Natural killer cell (primary cell): Measurements from ENCODE around the gene RMP24.

Source experiments
- ATAC-seq, 3 donors: fragments of 150-1000 bp in 2 of 3; fragments of 200-7000 bp in 1 of 3; cut with Tn5 transposase; 1 replicate in 1 of 3; 2 replicates in 2 of 3; pipeline ENCODE4 v1.10.0; 2021; ENCODE audit warnings: mild to moderate bottlenecking in 2 of 3, moderate library complexity in 2 of 3
- DNase-seq, 2 donors: peaks; one replicate each; pipeline versions ENCODE4 v3.0.0 to v3.0.0-alpha.2; 2013 to 2021; ENCODE audit warnings: mixed read lengths in 1 of 2
- H3K27ac ChIP-seq: one replicate; pipeline ENCODE4 v1.5.1; 2013; ENCODE audit warnings: mild to moderate bottlenecking, low read length
- H3K27me3 ChIP-seq: one replicate; pipeline ENCODE4 v1.6.1; 2013; ENCODE audit warnings: low read length; ENCODE audit not compliant: control insufficient read depth, insufficient read depth
- H3K36me3 ChIP-seq: one replicate; pipeline ENCODE4 v1.6.1; 2013; ENCODE audit warnings: low read length; ENCODE audit not compliant: control insufficient read depth, insufficient read depth
- H3K4me1 ChIP-seq: one replicate; pipeline ENCODE4 v1.6.1; 2013; ENCODE audit warnings: low read length; ENCODE audit not compliant: control insufficient read depth, insufficient read depth
- H3K4me3 ChIP-seq: one replicate; pipeline ENCODE4 v1.5.1; 2013; ENCODE audit warnings: low read length
- H3K9me3 ChIP-seq: one replicate; pipeline ENCODE4 v1.6.1; 2013; ENCODE audit warnings: low read length; ENCODE audit not compliant: control insufficient read depth, insufficient read depth
- H3K27ac Mint-ChIP-seq, 2 donors: one replicate each; pipeline ENCODE4 v1.8.0; 2022; ENCODE audit warnings: mild to moderate bottlenecking in 2 of 2, mixed read lengths in 2 of 2, moderate library complexity in 1 of 2
- H3K27me3 Mint-ChIP-seq, 2 donors: one replicate each; pipeline ENCODE4 v1.8.0; 2022; ENCODE audit warnings: low read depth in 2 of 2, mixed read lengths in 2 of 2
- H3K36me3 Mint-ChIP-seq: one replicate; pipeline ENCODE4 v1.8.0; 2022; ENCODE audit warnings: mixed read lengths
- H3K4me1 Mint-ChIP-seq, 2 donors: one replicate each; pipeline ENCODE4 v1.8.0; 2022; ENCODE audit warnings: mixed read lengths in 2 of 2
- H3K4me3 Mint-ChIP-seq: one replicate; pipeline ENCODE4 v1.8.0; 2022; ENCODE audit warnings: mild to moderate bottlenecking, moderate library complexity, mixed read lengths
- H3K9me3 Mint-ChIP-seq, 2 donors: one replicate each; pipeline ENCODE4 v1.8.0; 2022; ENCODE audit warnings: mixed read lengths in 2 of 2
- CTCF ChIP-seq: fragments of 200-600 bp; IDR thresholded peaks from one replicate; pipeline ENCODE4 v1.8.0; 2022; ENCODE audit warnings: antibody characterized with exemption
- WGBS: methylation state at CpG from one replicate; pipeline ENCODE4 v1.1.7; 2013; ENCODE audit warnings: missing lambda C conversion rate; ENCODE audit not compliant: insufficient coverage; 5-methylcytosine and 5-hydroxymethylcytosine counted together
- intact Hi-C: fragments of 100-400 bp; cut with micrococcal nuclease; formaldehyde crosslinking; loops from one replicate; pipeline ENCODE4 v1.14.2; 2022

Gene RMP24

DNA sequence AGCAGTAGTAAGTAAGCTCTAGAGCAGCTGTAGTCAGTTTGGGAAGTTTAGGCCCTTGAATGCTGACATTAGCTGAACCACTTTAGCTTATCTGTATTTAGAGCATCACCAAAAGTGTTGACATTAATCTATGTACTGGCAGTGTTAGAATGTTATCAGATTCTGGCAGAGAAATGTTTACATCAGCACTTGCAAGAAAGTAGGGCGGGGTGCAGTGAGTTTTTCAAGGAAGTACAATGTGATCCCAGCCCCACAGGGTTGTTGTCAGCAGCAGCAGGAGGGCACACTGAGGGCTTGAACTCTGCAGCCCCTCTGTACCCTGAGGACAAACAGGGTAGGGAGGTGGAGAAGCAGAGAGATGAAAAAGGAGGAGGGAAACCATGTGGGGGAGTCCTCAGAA is 35.5 kb upstream of the RMP24 start:
- WGBS = 77% methylated on average over 1 of the region's 1 CpG
- Histone ChIP-seq H3K36me3 (no peaks in the 10 kb centered on the region), H3K4me1 (no peaks in the 10 kb centered on the region), H3K9me3 (no peaks in the 10 kb centered on the region), H3K4me3 (no peak overlapping the region), H3K27me3 (no peaks in the 10 kb centered on the region), H3K27ac (no peak overlapping the region)
- intact Hi-C loops = no loop called here
- TF ChIP-seq CTCF = no peak
- Mint-ChIP-seq H3K4me1 (no peaks in the 10 kb centered on the region), H3K4me3 (no peak overlapping the region), H3K27me3 (peaks cover 5 to 24% of the 10 kb centered on the region in 2 donors), H3K27ac (no peak overlapping the region), H3K36me3 (no peaks in the 10 kb centered on the region), H3K9me3 (no peaks in the 10 kb centered on the region)
- ATAC-seq (no peak), DNase-seq (no peak)

- H3K9me3 ChIP-seq = no peaks in the 10 kb centered on the region
- no peaks in the 10 kb centered on the region for H3K9me3 Mint-ChIP-seq
- H3K27me3 ChIP-seq = no peaks in the 10 kb centered on the region
- no peak overlapping the region for H3K27ac Mint-ChIP-seq
- 93% methylated on average over 1 of the region's 1 CpG for WGBS
- no peak for ATAC-seq
- no peaks in the 10 kb centered on the region for H3K4me1 Mint-ChIP-seq
- H3K27ac ChIP-seq = no peak overlapping the region
- H3K36me3 ChIP-seq = no peaks in the 10 kb centered on the region
- no peaks in the 10 kb centered on the region for H3K4me1 ChIP-seq
- no peaks in the 10 kb centered on the region for H3K36me3 Mint-ChIP-seq
- no peak overlapping the region for H3K4me3 Mint-ChIP-seq
- intact Hi-C loops = no loop called here
- no peak for DNase-seq
- H3K27me3 Mint-ChIP-seq = peaks cover 9 to 35% of the 10 kb centered on the region in 2 donors
- TF ChIP-seq CTCF = no peak
- H3K4me3 ChIP-seq = no peak overlapping the region
Measured at GRCh38 chr18:35938158-35938557, 34.3 kb upstream of the RMP24 start.

DNA sequence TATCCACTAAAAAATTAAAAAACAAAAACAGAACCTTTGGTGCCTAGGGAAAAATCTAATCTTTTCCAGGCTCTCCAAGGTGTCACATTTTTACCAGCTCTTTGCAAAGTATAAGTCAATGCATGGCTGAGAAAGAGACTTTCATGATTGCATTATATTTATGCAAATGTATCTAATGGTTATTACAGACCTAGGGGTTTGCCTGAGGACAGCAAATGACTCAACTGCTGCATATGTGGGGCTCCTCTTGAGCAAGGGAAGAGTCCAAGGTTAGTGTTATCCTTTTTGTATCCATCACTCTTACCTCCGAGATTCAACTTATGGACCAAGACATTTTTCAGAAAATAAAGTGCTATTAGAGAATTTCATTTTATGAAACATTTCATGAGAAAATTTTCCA is 33.9 kb upstream of the RMP24 start:
- WGBS = no CpG with 5 or more reads among the region's 1 CpG
- Mint-ChIP-seq H3K27me3 (peaks cover 9 to 39% of the 10 kb centered on the region in 2 donors), H3K9me3 (no peaks in the 10 kb centered on the region), H3K27ac (no peak overlapping the region), H3K36me3 (no peaks in the 10 kb centered on the region), H3K4me3 (no peak overlapping the region), H3K4me1 (no peaks in the 10 kb centered on the region)
- Histone ChIP-seq H3K4me1 (no peaks in the 10 kb centered on the region), H3K4me3 (no peak overlapping the region), H3K9me3 (no peaks in the 10 kb centered on the region), H3K27me3 (no peaks in the 10 kb centered on the region), H3K36me3 (no peaks in the 10 kb centered on the region), H3K27ac (no peak overlapping the region)
- intact Hi-C loops = no loop called here
- no peak for TF ChIP-seq CTCF
- ATAC-seq (no peak), DNase-seq (no peak)

DNA sequence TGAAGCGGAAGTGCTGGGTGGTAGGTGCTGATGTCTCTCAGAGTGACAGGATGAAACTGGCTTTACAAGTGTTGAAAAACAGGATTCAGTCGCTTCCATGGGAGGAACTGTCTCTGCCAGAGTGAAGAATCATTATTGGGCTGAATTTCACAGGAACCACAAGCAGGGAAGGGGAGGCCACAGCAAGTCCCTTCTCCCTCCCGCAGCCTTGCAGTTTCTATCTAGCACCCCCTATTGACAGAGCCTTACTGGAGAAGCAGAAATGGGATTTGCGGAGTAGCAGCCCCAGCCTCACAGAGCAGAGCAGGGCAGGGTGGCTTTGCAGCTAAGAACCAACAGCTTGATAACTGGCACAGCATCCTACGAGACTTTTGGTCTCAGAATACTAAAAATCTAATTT is 33.3 kb upstream of the RMP24 start:
- no peaks in the 10 kb centered on the region for H3K36me3 Mint-ChIP-seq
- no peak overlapping the region for H3K27ac Mint-ChIP-seq

More for the DNA sequence above, 33.3 kb upstream of the RMP24 start:
- Histone ChIP-seq H3K4me1 (no peaks in the 10 kb centered on the region), H3K27ac (no peak overlapping the region), H3K27me3 (no peaks in the 10 kb centered on the region), H3K9me3 (no peaks in the 10 kb centered on the region), H3K4me3 (no peak overlapping the region), H3K36me3 (no peaks in the 10 kb centered on the region)
- intact Hi-C loops = no loop called here
- H3K4me1 Mint-ChIP-seq = no peaks in the 10 kb centered on the region
- ATAC-seq = no peak
- WGBS = 67% methylated on average over 5 of the region's 5 CpGs
- H3K9me3 Mint-ChIP-seq = no peaks in the 10 kb centered on the region
- DNase-seq = no peak
- peaks cover 9 to 39% of the 10 kb centered on the region in 2 donors for H3K27me3 Mint-ChIP-seq
- H3K4me3 Mint-ChIP-seq = no peak overlapping the region
- no peak for TF ChIP-seq CTCF
